GM21447 (cell line): ENCODE data around the gene SMYD3.

Experiments
- ATAC-seq: cut with Tn5 transposase; IDR thresholded peaks from one replicate; pipeline ENCODE4 v1.9.1; 2021; ENCODE audit not compliant: unreplicated experiment

The SMYD3 gene

GRCh38 chr1:246516126-246516525, 9.0 kb upstream of the SMYD3 start:
- ATAC-seq, result no peak

GRCh38 chr1:246515390-246516005, 8.4 kb upstream of the SMYD3 start:
- no peak for ATAC-seq

- no peak for ATAC-seq
Observed at GRCh38 chr1:246513619-246514343, 6.7 kb upstream of the SMYD3 start.

GRCh38 chr1:246513041-246513440, 6.0 kb upstream of the SMYD3 start:
- no peak for ATAC-seq

- ATAC-seq, result no peak
Observed at GRCh38 chr1:246512635-246513034, 5.6 kb upstream of the SMYD3 start.

DNA sequence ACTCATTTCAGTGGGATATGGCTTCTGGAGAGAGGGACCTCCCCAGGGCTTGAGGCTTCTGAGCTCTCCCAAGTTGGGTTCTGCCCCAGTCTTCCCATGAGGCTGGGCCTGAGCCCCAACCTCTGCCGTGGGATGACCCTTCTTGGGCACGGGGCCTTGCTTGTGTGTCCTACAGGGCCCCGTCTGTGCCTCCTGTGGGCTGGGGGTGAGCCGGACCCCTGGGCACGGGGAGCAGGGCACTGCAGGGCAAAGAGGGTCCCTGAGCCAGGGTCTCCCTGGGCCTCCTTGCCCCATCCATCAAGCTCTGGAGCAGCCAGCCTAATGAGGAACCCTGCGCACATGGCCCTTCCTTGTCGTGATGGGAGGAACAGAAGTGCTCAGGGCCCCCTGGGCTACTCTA, 5.2 kb upstream of the SMYD3 start:
- ATAC-seq, result no peak

DNA sequence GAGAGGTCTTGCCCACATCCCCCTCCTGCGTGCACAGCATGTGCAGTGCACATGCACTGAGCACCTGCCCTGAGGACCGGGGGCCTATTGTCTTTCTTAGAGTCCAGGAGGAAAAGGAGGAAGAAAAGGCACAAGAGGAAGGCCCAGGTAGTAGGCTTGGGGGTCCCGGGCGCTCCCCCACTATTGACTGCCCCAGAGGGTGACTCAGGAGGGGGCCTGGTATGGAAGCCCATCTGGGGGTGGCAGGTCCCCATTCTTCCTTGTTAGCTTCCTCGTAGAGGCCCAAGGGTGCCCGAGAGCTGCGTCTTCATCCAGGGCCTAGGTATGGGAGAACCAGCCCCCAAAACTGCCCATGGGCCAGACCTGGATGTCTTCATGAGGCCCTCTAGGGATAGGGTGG, 4.1 kb upstream of the SMYD3 start:
- ATAC-seq, result no peak

DNA sequence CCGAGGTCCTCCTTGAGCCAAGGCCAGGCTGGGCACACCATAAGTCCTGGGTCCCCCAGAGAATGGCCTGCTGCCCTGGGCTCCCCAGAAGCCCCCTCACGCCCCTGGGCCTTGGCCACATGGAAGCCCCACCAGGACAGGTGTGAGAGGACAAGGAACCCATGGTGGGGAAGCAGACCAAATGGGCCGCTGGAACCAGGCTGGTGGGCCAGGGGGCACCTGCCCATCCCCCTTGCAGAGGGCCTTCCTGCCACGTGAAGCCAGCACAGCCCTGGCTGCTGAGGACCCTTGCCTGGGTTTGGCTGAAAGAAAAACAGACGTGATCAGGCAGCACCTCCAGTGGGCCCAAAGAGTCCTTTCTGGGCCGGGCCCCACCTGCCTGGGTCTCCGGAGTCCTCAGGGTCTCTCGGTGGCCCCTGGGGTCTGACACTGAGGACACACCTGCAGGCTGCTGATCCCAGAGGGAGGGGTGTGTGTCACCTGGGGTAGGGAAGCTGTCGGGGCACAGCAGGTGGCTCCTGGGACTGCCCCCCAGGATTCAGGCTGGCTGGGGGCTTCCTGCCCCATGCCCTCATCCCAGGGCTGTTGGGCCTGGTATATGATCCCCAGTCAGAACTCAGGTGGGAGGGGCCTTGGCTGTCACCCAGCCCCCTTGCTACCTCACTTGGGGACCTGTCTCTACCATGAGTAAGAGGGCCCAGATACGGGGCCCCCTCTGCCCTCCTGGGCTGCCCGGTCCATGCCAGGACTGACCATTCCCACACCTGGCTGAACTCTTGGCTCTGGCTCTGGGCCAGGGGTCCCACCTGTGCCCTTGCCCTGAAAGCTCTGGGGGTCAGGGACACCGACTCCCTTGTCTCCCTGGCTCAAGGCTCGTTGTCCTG, 3.3 kb upstream of the SMYD3 start:
- ATAC-seq, result no peak

GRCh38 chr1:246508897-246509688, 2.0 kb upstream of the SMYD3 start:
- ATAC-seq, result no peak

- peak; percentile 15 for ATAC-seq
Observed at GRCh38 chr1:246506367-246506673, 759 bp downstream of the SMYD3 start.

DNA sequence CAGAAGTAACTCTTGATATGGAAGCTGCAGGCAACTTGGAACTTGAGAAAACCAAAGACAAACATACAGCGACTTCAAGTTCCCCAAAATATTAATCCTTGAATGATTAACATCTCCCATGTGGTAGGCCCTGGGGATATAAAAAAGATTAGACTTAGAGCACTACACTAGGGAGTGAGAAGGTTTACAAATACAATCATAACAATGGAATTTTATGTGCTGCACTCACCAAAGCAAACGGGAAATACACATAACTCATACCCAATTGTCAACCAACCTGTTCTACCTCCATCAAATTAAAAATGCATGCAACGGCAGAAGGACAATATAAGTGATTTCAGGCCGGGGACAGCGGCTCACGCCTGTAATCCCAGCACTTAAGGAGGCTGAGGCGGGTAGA, 3.7 kb downstream of the SMYD3 start:
- no peak for ATAC-seq

DNA sequence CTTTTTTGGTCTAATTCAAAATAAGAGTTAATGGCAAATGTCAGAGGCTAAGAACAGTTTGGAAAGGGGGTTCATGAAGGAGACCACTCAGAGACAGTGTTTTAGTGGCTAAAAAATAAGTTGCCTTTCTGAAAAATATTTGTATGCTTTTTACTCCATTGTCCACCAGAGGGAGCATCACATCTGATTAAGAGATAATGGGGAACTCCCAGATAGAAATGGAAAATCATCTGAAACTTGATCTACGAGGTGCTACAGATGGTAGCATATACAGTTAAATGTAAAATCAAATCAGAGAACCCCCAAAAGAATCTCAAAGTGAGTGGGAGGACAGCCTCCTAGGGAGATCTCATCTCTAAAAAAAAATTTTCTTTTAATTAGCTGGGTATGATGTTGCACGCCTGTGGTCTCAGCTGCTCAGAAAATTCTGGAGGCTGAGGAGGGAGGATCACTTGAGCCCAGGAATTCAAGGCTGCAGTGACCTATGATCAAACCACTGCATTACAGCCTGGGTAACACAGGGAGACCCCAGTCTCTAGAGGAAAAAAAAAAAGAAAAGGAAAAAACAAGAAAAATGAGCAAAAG, 9.7 kb downstream of the SMYD3 start:
- peak; percentile 60 for ATAC-seq

- peak; percentile 64 for ATAC-seq
Observed at GRCh38 chr1:246492611-246493245, 14.4 kb downstream of the SMYD3 start.

DNA sequence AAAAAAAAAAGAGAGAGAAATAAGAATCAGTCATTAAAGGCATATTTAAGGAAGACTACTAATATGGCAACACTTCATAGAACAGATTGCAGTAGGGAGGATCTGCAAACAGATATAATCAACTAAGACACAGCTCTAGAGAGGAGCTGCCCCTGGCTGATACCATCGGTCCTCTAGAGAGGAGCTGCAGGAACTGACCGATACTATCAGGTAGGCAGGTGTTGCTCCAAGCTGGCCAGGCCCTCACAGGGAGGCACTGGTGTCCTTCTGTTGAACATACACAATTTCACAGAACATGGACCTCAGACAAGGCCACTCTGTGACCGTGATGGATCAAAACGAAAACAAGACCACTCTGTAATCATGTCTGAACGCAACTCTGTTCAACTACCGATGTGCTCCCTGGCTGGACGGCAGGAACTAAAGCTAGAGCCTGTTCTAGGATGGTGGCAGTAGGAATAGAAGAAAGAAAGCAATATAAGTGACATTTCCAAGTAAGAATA, 15.5 kb downstream of the SMYD3 start:
- no peak for ATAC-seq

GRCh38 chr1:246488674-246489073, 18.4 kb downstream of the SMYD3 start:
- no peak for ATAC-seq

GRCh38 chr1:246483569-246483933, 23.5 kb downstream of the SMYD3 start:
- ATAC-seq, result no peak

DNA sequence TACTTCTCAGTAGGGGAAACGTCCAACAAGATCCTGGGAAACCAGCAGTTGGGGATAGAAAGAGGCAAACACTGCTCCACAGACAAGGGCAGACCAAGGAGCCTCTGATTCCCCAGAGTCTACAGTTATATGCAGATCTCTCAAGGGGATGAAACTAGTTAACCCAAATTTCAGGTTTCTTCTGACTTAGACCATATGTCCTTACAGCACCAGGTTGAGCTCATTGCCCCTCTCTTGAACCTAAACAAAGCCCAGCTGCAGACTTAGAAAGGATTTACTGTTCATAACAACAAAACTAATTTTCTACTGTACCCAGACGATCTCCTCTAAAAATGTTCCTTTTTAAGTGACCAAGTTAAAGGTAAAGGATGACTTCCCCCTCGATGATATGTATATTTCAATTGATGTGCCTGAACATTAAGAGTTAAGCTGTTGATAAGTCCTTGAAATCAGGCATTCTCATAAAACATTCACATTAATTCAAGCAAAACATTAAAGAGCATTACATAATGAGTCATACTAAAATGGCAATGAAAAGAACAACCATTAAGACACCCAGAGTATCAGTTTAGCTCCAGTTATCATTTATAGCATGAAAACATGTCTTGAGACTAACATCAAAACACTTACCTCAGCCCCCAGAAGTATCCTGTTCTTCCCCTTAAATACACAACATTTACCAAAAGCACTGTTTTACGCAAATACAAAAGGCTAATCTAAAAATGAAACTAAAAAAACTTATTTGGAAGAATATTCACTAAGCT, 24.1 kb downstream of the SMYD3 start:
- ATAC-seq, result no peak

- no peak for ATAC-seq
Observed at GRCh38 chr1:246479061-246479460, 28.0 kb downstream of the SMYD3 start.

GRCh38 chr1:246477634-246478033, 29.4 kb downstream of the SMYD3 start:
- ATAC-seq, result no peak

DNA sequence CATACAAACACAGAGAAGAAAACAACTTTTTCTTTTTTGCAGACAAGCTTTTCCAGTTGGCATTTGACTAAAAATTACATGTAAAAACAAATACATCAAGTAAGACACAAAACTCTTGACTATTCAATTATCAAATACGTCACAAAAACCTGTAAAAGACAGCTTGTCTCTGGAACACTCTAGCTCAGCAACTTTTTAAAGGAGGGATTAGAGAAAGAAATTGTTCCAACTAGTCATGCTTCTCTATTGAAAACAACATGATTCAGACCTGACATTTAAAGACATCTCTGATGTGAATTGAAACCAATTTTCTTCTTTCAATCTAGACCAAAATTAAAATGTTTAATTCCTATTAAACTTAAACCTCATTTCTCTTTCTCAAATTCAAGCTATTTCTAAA, 30.3 kb downstream of the SMYD3 start:
- ATAC-seq, result no peak
